HEK293 (cell line): ENCODE data around the gene GRAP2.

ENCODE experiments used
- CTCF ChIA-PET: fragments of 350-600 bp; formaldehyde crosslinking; extraction: SDS; loops from one replicate; lab custom pipeline; 2021; ENCODE audit warnings: antibody characterized with exemption; lab: Yijun Ruan, JAX
- POLR2A ChIA-PET: fragments of 300-600 bp; formaldehyde crosslinking; extraction: SDS; loops from one replicate; lab custom pipeline; 2020; ENCODE audit warnings: antibody characterized with exemption, inconsistent platforms; lab: Yijun Ruan, JAX
- H3K27ac ChIP-seq: fragments of 200-500 bp; sonication (Bioruptor generic); 2 replicates; pipeline ENCODE4 v1.5.1; 2014; ENCODE audit warnings: low read depth, low read length, control low read depth, inconsistent platforms; ENCODE audit errors: extremely low read depth
- H3K36me3 ChIP-seq, 2 experiments: fragments of 200-500 bp in 1 of 2; sonication (Bioruptor generic) in 1 of 2; 1 replicate in 1 of 2; 2 replicates in 1 of 2; pipeline ENCODE4 v1.5.1; 2014 to 2017; ENCODE audit warnings: inconsistent platforms in 2 of 2, low read length in 2 of 2; ENCODE audit not compliant: control insufficient read depth in 2 of 2, insufficient read depth in 1 of 2
- H3K4me1 ChIP-seq: fragments of 200-500 bp; sonication (Bioruptor generic); 2 replicates; pipeline ENCODE4 v1.5.1; 2014; ENCODE audit warnings: mild to moderate bottlenecking, low read length, inconsistent platforms; ENCODE audit not compliant: control insufficient read depth, insufficient read depth
- H3K4me3 ChIP-seq: 2 replicates; pipeline ENCODE4 v1.5.1; 2011; ENCODE audit warnings: low read depth, mild to moderate bottlenecking, control low read depth, low read length, moderate library complexity
- H3K9me3 ChIP-seq: fragments of 200-500 bp; sonication (Bioruptor generic); 2 replicates; pipeline ENCODE4 v1.5.1; 2014; ENCODE audit warnings: low read depth, low read length, inconsistent platforms; ENCODE audit not compliant: control insufficient read depth, insufficient read depth
- AEBP2 ChIP-seq: fragments of 450-650 bp; formaldehyde crosslinking; IDR thresholded peaks from 2 replicates; pipeline ENCODE4 v1.5.1; 2016; ENCODE audit warnings: missing biosample characterization, missing genetic modification characterization, borderline replicate concordance
- GLI4 ChIP-seq: fragments of 450-650 bp; formaldehyde crosslinking; IDR thresholded peaks from 2 replicates; pipeline ENCODE4 v1.5.1; 2016; ENCODE audit warnings: missing biosample characterization, missing genetic modification characterization
- HOXC10 ChIP-seq: sonication (generic); formaldehyde crosslinking; IDR thresholded peaks from 2 replicates; pipeline ENCODE4 v1.8.1; 2023; ENCODE audit warnings: mild to moderate bottlenecking, missing genetic modification reagents
- OVOL3 ChIP-seq: fragments of 450-650 bp; formaldehyde crosslinking; IDR thresholded peaks from 2 replicates; pipeline ENCODE4 v1.5.1; 2016; ENCODE audit warnings: missing biosample characterization, missing genetic modification characterization
- RBAK ChIP-seq: fragments of 450-650 bp; formaldehyde crosslinking; IDR thresholded peaks from 2 replicates; pipeline ENCODE4 v1.5.1; 2016; ENCODE audit warnings: missing biosample characterization, missing genetic modification characterization
- TRIM28 ChIP-seq: IDR thresholded peaks from 2 replicates; pipeline ENCODE4 v1.6.1; 2011; ENCODE audit warnings: low read length, control low read depth, borderline replicate concordance
- WT1 ChIP-seq: fragments of 450-650 bp; formaldehyde crosslinking; IDR thresholded peaks from 2 replicates; pipeline ENCODE4 v1.5.1; 2016; ENCODE audit warnings: missing biosample characterization, missing genetic modification characterization
- YY2 ChIP-seq: fragments of 450-650 bp; formaldehyde crosslinking; IDR thresholded peaks from 2 replicates; pipeline ENCODE4 v1.5.1; 2016; ENCODE audit warnings: missing biosample characterization, missing genetic modification characterization
- ZNF10 ChIP-seq: fragments of 450-650 bp; formaldehyde crosslinking; IDR thresholded peaks from 2 replicates; pipeline ENCODE4 v1.5.1; 2017; ENCODE audit warnings: missing biosample characterization, missing genetic modification characterization
- ZNF23 ChIP-seq: fragments of 450-650 bp; formaldehyde crosslinking; IDR thresholded peaks from 2 replicates; pipeline ENCODE4 v1.5.1; 2016; ENCODE audit warnings: missing biosample characterization, missing genetic modification characterization, borderline replicate concordance
- ZNF274 ChIP-seq, 2 experiments: fragments of 200-500 bp in 1 of 2; fragments of 450-650 bp in 1 of 2; sonication (Bioruptor generic) in 1 of 2; formaldehyde crosslinking in 1 of 2; IDR thresholded peaks; 2 replicates each; pipeline versions ENCODE4 v1.5.1 to v1.6.1; 2014 to 2016; ENCODE audit warnings: borderline replicate concordance in 1 of 2, inconsistent platforms in 1 of 2, low read length in 1 of 2, missing biosample characterization in 1 of 2, missing genetic modification characterization in 1 of 2
- ZNF335 ChIP-seq: fragments of 450-650 bp; formaldehyde crosslinking; conservative IDR thresholded peaks from 2 replicates; pipeline ENCODE4 v1.5.1; 2016; ENCODE audit warnings: missing biosample characterization, missing genetic modification characterization
- ZNF354C ChIP-seq: fragments of 450-650 bp; formaldehyde crosslinking; IDR thresholded peaks from 2 replicates; pipeline ENCODE4 v1.5.1; 2016; ENCODE audit warnings: missing biosample characterization, missing genetic modification characterization, low read depth, borderline replicate concordance
- ZNF366 ChIP-seq: fragments of 450-650 bp; formaldehyde crosslinking; conservative IDR thresholded peaks from 2 replicates; pipeline ENCODE4 v1.5.1; 2016; ENCODE audit warnings: missing biosample characterization, missing genetic modification characterization
- ZNF391 ChIP-seq: fragments of 450-650 bp; formaldehyde crosslinking; IDR thresholded peaks from 2 replicates; pipeline ENCODE4 v1.5.1; 2016; ENCODE audit warnings: low read depth, missing biosample characterization, missing genetic modification characterization, borderline replicate concordance
- ZNF501 ChIP-seq: fragments of 450-650 bp; formaldehyde crosslinking; IDR thresholded peaks from 2 replicates; pipeline ENCODE4 v1.5.1; 2016; ENCODE audit warnings: missing biosample characterization, missing genetic modification characterization
- ZNF596 ChIP-seq: fragments of 450-650 bp; IDR thresholded peaks from 2 replicates; pipeline ENCODE4 v1.5.0; 2018; ENCODE audit warnings: missing biosample characterization, mild to moderate bottlenecking, missing genetic modification characterization, moderate library complexity
- ZNF623 ChIP-seq: fragments of 450-650 bp; formaldehyde crosslinking; IDR thresholded peaks from 2 replicates; pipeline ENCODE4 v1.5.1; 2016; ENCODE audit warnings: missing biosample characterization, missing genetic modification characterization
- ZNF768 ChIP-seq: fragments of 450-650 bp; formaldehyde crosslinking; IDR thresholded peaks from 2 replicates; pipeline ENCODE4 v1.5.1; 2018; ENCODE audit warnings: missing biosample characterization, mild to moderate bottlenecking, missing genetic modification characterization
- ZNF791 ChIP-seq: fragments of 450-650 bp; formaldehyde crosslinking; IDR thresholded peaks from 2 replicates; pipeline ENCODE4 v1.5.1; 2016; ENCODE audit warnings: missing biosample characterization, missing genetic modification characterization
- TF ChIP-seq, protein P1 (sequence below): fragments of 450-650 bp; formaldehyde crosslinking; IDR thresholded peaks from 2 replicates; pipeline ENCODE4 v1.5.1; 2016; ENCODE audit warnings: missing biosample characterization, missing genetic modification characterization
- TF ChIP-seq, protein P2 (sequence below): fragments of 450-650 bp; formaldehyde crosslinking; IDR thresholded peaks from 2 replicates; pipeline ENCODE4 v1.5.1; 2017; ENCODE audit warnings: missing biosample characterization, missing genetic modification characterization

The GRAP2 gene

GRCh38 chr22:39962071-39962470, 61.2 kb downstream of the GRAP2 start:
- H3K9me3 ChIP-seq: no peaks in the 10 kb centered on the region
- H3K4me3 ChIP-seq: no peak overlapping the region
- CTCF ChIA-PET: interaction anchor here (1.1 to 1.6 kb wide), 2 partner anchors 8 to 65 kb away, joined by 3 to 6 read pairs; no protein-coding TSS in a partner anchor
- H3K27ac ChIP-seq: no peak overlapping the region
- POLR2A ChIA-PET: no interaction called here
- no peak for TF ChIP-seq ZNF391
- no peak for TF ChIP-seq ZNF623 (tag by site-specific recombination)
- TF ChIP-seq, protein P1, sequence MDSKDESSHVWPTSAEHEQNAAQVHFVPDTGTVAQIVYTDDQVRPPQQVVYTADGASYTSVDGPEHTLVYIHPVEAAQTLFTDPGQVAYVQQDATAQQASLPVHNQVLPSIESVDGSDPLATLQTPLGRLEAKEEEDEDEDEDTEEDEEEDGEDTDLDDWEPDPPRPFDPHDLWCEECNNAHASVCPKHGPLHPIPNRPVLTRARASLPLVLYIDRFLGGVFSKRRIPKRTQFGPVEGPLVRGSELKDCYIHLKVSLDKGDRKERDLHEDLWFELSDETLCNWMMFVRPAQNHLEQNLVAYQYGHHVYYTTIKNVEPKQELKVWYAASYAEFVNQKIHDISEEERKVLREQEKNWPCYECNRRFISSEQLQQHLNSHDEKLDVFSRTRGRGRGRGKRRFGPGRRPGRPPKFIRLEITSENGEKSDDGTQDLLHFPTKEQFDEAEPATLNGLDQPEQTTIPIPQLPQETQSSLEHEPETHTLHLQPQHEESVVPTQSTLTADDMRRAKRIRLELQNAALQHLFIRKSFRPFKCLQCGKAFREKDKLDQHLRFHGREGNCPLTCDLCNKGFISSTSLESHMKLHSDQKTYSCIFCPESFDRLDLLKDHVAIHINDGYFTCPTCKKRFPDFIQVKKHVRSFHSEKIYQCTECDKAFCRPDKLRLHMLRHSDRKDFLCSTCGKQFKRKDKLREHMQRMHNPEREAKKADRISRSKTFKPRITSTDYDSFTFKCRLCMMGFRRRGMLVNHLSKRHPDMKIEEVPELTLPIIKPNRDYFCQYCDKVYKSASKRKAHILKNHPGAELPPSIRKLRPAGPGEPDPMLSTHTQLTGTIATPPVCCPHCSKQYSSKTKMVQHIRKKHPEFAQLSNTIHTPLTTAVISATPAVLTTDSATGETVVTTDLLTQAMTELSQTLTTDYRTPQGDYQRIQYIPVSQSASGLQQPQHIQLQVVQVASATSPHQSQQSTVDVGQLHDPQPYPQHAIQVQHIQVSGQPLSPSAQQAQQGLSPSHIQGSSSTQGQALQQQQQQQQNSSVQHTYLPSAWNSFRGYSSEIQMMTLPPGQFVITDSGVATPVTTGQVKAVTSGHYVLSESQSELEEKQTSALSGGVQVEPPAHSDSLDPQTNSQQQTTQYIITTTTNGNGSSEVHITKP: no peak
- no peak for TF ChIP-seq ZNF768 (tag by site-specific recombination)
- no peak for TF ChIP-seq ZNF10 (tag by site-specific recombination)
- TF ChIP-seq, protein P2, sequence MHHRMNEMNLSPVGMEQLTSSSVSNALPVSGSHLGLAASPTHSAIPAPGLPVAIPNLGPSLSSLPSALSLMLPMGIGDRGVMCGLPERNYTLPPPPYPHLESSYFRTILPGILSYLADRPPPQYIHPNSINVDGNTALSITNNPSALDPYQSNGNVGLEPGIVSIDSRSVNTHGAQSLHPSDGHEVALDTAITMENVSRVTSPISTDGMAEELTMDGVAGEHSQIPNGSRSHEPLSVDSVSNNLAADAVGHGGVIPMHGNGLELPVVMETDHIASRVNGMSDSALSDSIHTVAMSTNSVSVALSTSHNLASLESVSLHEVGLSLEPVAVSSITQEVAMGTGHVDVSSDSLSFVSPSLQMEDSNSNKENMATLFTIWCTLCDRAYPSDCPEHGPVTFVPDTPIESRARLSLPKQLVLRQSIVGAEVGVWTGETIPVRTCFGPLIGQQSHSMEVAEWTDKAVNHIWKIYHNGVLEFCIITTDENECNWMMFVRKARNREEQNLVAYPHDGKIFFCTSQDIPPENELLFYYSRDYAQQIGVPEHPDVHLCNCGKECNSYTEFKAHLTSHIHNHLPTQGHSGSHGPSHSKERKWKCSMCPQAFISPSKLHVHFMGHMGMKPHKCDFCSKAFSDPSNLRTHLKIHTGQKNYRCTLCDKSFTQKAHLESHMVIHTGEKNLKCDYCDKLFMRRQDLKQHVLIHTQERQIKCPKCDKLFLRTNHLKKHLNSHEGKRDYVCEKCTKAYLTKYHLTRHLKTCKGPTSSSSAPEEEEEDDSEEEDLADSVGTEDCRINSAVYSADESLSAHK (tag by site-specific recombination): no peak
- no peak for TF ChIP-seq ZNF596 (tag by site-specific recombination)
- TF ChIP-seq GLI4: no peak
- no peak for TF ChIP-seq ZNF274 (IDR thresholded peaks at IDR 0.05; ENCODE audit: low read length)
- TF ChIP-seq ZNF274 (tag by site-specific recombination; IDR thresholded peaks at IDR 0.05; ENCODE audit: borderline replicate concordance): no peak
- H3K36me3 ChIP-seq: no peaks in the 10 kb centered on the region
- H3K4me1 ChIP-seq: no peaks in the 10 kb centered on the region

DNA sequence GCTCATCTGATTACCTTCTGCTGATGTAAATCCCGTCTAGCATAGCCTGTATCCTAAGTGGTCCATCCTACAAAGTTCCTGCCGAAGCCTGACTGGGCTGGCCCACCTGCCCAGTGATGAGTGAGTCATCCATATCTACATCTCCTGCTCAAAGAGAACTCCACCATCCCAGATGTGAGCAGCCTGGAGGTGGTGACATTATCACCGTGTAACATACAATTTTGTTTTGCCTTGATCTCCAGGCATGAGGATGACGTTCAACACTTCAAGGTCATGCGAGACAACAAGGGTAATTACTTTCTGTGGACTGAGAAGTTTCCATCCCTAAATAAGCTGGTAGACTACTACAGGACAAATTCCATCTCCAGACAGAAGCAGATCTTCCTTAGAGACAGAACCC, 64.9 kb downstream of the GRAP2 start:
- no peaks in the 10 kb centered on the region for H3K9me3 ChIP-seq
- H3K4me1 ChIP-seq: no peaks in the 10 kb centered on the region
- TF ChIP-seq ZNF501 (tag by site-specific recombination): no peak
- TF ChIP-seq AEBP2 (tag by site-specific recombination): no peak
- no peak for TF ChIP-seq ZNF366 (tag by site-specific recombination)
- no peak for TF ChIP-seq ZNF23 (tag by site-specific recombination)
- no peak for TF ChIP-seq ZNF791 (tag by site-specific recombination)
- TF ChIP-seq YY2 (tag by site-specific recombination): no peak
- no peak for TF ChIP-seq OVOL3 (tag by site-specific recombination)
- TF ChIP-seq WT1 (tag by site-specific recombination): no peak
- no peak for TF ChIP-seq ZNF354C
- TF ChIP-seq ZNF335 (tag by site-specific recombination): no peak
- TF ChIP-seq RBAK: no peak
- TF ChIP-seq HOXC10 (CRISPR knock-in tag): no peak
- TF ChIP-seq, protein P2 (tag by site-specific recombination): no peak
- TF ChIP-seq TRIM28: no peak
- POLR2A ChIA-PET: no interaction called here
- H3K4me3 ChIP-seq: no peak overlapping the region
- no peak overlapping the region for H3K27ac ChIP-seq
- CTCF ChIA-PET: interaction anchor here (1.2 to 1.4 kb wide), 2 partner anchors 9 to 18 kb away, joined by 3 to 4 read pairs; no protein-coding TSS in a partner anchor
- no peaks in the 10 kb centered on the region for H3K36me3 ChIP-seq
